ENCODE data around the gene ETV4.

GRCh38 chr17:43587647-43588046 is 41.5 kb upstream of the ETV4 start:
- no peak for TF ChIP-seq EP300 (IDR thresholded peaks at IDR 0.05)
- TF ChIP-seq POLR2A (IDR thresholded peaks at IDR 0.05) = no peak
- TF ChIP-seq, protein P1, sequence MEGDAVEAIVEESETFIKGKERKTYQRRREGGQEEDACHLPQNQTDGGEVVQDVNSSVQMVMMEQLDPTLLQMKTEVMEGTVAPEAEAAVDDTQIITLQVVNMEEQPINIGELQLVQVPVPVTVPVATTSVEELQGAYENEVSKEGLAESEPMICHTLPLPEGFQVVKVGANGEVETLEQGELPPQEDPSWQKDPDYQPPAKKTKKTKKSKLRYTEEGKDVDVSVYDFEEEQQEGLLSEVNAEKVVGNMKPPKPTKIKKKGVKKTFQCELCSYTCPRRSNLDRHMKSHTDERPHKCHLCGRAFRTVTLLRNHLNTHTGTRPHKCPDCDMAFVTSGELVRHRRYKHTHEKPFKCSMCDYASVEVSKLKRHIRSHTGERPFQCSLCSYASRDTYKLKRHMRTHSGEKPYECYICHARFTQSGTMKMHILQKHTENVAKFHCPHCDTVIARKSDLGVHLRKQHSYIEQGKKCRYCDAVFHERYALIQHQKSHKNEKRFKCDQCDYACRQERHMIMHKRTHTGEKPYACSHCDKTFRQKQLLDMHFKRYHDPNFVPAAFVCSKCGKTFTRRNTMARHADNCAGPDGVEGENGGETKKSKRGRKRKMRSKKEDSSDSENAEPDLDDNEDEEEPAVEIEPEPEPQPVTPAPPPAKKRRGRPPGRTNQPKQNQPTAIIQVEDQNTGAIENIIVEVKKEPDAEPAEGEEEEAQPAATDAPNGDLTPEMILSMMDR (IDR thresholded peaks at IDR 0.05) = no peak
- TF ChIP-seq POLR2AphosphoS5 (IDR thresholded peaks at IDR 0.05) = no peak
